Measurements from ENCODE around the gene ART1.
A peak's percentile ranks its signal among the peaks of the same experiment; 100 is the strongest.

ART1 gene

DNA sequence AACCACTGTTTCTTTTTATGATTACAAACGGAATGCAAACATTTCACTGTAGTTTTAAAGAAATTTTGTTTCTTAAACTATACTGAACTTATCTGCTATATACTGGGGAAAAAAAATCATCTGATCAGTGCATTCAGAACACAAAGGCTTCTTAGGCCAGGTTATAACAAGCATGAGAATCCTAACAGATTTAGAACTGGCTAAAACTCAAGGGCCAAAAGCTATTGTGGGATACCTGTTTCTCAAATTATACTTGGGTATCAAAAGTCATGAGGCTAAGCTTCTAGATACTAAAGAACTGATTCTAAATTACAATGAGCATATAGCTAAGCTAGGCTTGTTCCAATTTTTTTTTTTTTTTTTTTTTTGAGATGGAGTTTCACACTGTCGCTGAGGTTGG, 56.0 kb downstream of the ART1 start:
- Mint-ChIP-seq H3K36me3 (ENCODE audit: low read depth) (peaks cover 55% of the 10 kb centered on the region), H3K9me3 (no peaks in the 10 kb centered on the region), H3K4me1 (no peaks in the 10 kb centered on the region), H3K27me3 (no peaks in the 10 kb centered on the region), H3K4me3 (no peak overlapping the region), H3K27ac (no peak overlapping the region)
- DNase-seq (no peak), ATAC-seq (no peak)

DNA sequence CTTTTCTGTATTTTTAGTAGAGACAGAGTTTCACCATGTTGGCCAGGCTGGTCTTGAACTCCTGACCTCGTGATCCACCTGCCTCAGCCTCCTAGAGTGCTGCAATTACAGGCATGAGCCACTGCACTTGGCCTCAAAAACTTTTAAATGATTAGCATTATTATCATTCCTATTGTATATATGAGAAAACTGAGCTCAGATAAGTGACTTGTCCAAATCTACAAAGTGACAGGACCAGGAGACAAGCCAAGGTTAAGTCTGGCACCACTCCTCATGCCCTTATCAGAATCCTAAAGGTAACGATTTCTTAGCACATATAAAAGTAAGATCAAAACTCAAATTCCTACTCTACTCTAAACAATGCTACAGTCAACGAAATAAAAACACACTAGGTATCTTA, 58.5 kb downstream of the ART1 start:
- Mint-ChIP-seq H3K27ac (no peak overlapping the region), H3K36me3 (ENCODE audit: low read depth) (peaks cover 54% of the 10 kb centered on the region), H3K9me3 (no peaks in the 10 kb centered on the region), H3K4me3 (no peak overlapping the region), H3K4me1 (no peaks in the 10 kb centered on the region), H3K27me3 (no peaks in the 10 kb centered on the region)
- ATAC-seq, result no peak
- no peak for DNase-seq

DNA sequence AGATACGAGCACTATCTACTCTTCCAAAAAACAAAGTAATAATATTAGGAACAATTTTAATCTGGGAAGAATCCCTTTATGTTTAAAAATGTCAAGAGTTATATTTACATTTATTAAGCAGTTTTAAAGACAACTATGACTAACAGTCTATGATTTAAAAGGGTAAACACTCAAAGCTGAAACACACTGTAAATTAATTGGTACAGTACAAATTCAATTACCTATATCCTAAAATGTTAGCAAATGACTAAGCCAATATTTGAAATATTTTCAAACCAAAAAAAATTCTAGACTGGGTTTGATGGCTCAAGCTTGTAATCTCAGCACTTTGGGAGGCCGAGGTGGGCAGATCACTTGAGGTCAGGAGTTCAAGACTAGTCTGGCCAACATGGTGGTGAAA, 62.2 kb downstream of the ART1 start:
- Mint-ChIP-seq H3K4me1 (peaks cover 9% of the 10 kb centered on the region), H3K36me3 (ENCODE audit: low read depth) (peaks cover 41% of the 10 kb centered on the region), H3K4me3 (no peak overlapping the region), H3K27me3 (no peaks in the 10 kb centered on the region), H3K9me3 (no peaks in the 10 kb centered on the region), H3K27ac (no peak overlapping the region)
- ATAC-seq (no peak), DNase-seq (no peak)

DNA sequence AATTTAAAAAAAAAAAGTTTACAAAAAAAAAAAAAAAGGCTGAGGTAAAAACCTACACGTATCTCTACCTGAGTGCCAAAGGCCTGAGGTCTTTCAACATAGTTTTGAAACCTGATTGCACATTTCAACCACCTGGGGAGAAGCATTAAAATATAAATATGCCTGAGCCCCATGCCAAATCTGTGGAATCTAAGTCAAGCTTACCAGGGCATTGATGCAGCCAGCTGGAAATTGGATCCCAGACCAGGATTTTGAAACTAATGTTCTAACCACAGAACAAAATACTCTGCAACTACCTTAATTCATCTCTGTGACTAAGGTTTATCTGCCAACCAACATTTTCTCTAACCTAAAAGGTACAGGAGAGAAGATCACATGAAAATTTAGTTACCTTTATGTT, 65.0 kb downstream of the ART1 start:
- DNase-seq (no peak), ATAC-seq (no peak)
- Mint-ChIP-seq H3K4me3 (no peak overlapping the region), H3K4me1 (peaks cover 9% of the 10 kb centered on the region), H3K9me3 (no peaks in the 10 kb centered on the region), H3K27ac (no peak overlapping the region), H3K36me3 (ENCODE audit: low read depth) (peaks cover 48% of the 10 kb centered on the region), H3K27me3 (no peaks in the 10 kb centered on the region)

DNA sequence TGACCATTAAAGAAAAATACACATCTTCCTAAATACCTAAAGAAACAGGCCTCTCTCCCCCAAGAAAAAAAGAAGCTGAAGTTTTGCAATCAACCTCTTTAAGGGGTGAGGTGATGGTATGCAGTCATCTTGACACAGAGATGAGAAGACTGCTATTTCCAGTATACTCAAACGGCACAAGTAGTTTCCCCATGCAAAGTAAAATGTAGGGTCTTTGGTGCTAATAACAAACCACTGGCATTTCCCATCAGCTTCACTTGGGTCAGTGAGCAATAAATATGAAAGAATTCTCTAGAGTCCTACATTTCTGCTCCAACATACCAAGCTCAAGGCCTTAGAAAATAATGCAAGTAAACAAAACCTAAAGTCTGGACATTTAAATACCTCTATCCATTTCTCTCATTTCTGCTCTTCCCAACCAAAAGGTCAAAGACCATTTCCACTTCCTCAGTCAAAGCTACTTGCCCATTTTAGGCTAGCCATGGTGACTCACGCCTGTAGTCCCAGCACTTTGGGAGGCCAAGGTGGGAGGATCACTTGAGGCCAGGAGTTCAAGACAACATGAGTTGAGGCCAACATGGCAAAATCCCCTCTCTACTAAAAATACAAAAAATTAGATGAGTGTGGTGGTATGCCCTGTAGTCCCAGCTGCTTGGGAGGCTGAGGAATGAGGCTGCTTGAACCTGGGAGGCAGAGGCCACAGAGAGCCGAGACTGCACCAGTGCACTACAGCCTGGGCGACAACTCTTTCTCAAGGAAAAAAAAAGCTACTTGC, 65.7 kb downstream of the ART1 start:
- no peak for DNase-seq
- Mint-ChIP-seq H3K4me3 (no peak overlapping the region), H3K27me3 (no peaks in the 10 kb centered on the region), H3K4me1 (peaks cover 9% of the 10 kb centered on the region), H3K27ac (peak overlapping the region; percentile 41), H3K9me3 (no peaks in the 10 kb centered on the region), H3K36me3 (ENCODE audit: low read depth) (peaks cover 49% of the 10 kb centered on the region)
- no peak for ATAC-seq

DNA sequence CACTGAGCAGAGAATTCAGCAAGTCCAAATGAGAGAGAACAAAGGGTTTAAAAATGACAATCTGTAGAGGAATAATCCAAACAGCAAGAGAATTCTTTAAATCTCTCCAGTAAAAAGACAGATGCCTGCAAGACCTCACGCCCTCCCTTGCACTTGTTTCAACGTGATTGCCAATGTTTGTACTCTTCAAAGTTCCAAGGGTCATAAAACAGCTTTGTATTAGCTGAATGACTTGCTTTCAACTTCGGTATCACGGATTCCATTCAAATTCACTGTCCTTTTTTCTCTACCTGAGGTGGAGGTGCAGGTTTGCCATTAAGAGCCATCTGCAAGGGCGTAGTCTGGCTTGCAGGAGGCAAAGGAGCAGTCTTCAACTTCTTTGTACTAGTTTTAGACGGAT, 67.3 kb downstream of the ART1 start:
- Mint-ChIP-seq H3K36me3 (ENCODE audit: low read depth) (peaks cover 55% of the 10 kb centered on the region), H3K9me3 (no peaks in the 10 kb centered on the region), H3K27ac (no peak overlapping the region), H3K4me3 (no peak overlapping the region), H3K4me1 (peaks cover 9% of the 10 kb centered on the region), H3K27me3 (no peaks in the 10 kb centered on the region)
- ATAC-seq (no peak), DNase-seq (no peak)

Data from activated naive CD8-positive, alpha-beta T cell treated with anti-CD3 and anti-CD28 coated beads, Interleukin-2, amount 50 U/mL, for 24 hours (primary cell).